ENCODE data around the gene AGBL4. TPM values are rescaled to one million over a fixed set of nuclear protein-coding genes. Genes with fewer than 3 reads are reported as not detected.

AGBL4 gene
- total and polyA plus RNA-seq, 9 of the 15 experiments (the other 6 are each of a cell fraction or from before 2014, with no cell fraction given): 0.11 TPM; not detected in 7

GRCh38 chr1:48543854-48544253, 1479.9 kb downstream of the AGBL4 start (continued):
- TF ChIP-seq RBM39 (optimal IDR thresholded peaks at IDR 0.05; ENCODE audit: low read depth, low read length) (no peak), ZNF347 (CRISPR knock-in tag; IDR thresholded peaks at IDR 0.05; ENCODE audit: low read depth) (no peak), ZNF830 (CRISPR knock-in tag; IDR thresholded peaks at IDR 0.05) (no peak), CBFA2T2 (conservative IDR thresholded peaks at IDR 0.05) (no peak), HMG20B (CRISPR knock-in tag; IDR thresholded peaks at IDR 0.05) (no peak), ZBTB7A (IDR thresholded peaks at IDR 0.05; ENCODE audit: borderline replicate concordance, control insufficient read depth, low read depth, low read length) (no peak)

- Histone ChIP-seq H3K27me3 (ENCODE audit: control insufficient read depth in 2 of 2, insufficient read depth in 2 of 2, low read length in 2 of 2) (no peaks in the 10 kb centered on the region), H3K9ac (ENCODE audit: insufficient read depth in 1 of 2, low read depth in 2 of 2, low read length in 2 of 2) (no peak overlapping the region), H3K4me2 (ENCODE audit: insufficient read depth, low read length) (no peak overlapping the region), H3K4me3 (no peak overlapping the region), H3K36me3 (ENCODE audit: control insufficient read depth, insufficient read depth, low read length) (no peaks in the 10 kb centered on the region), H3K9me1 (ENCODE audit: control insufficient read depth, insufficient read depth, low read length) (no peaks in the 10 kb centered on the region), H3K9me3 (replicated peaks; ENCODE audit: control insufficient read depth, insufficient read depth, low read depth, low read length) (no peaks in the 10 kb centered on the region), H2AFZ (ENCODE audit: low read depth, low read length) (no peak overlapping the region), H3K79me2 (ENCODE audit: control insufficient read depth, insufficient read depth, low read length) (no peaks in the 10 kb centered on the region), H3K4me1 (replicated peaks in 1 of 2; ENCODE audit: control insufficient read depth in 2 of 2, insufficient read depth in 2 of 2, low read length in 2 of 2) (no peaks in the 10 kb centered on the region), H3K27ac (ENCODE audit: extremely low read depth, low read depth, low read length) (no peak overlapping the region), H4K20me1 (replicated peaks; ENCODE audit: control insufficient read depth, insufficient read depth, low read length) (no peaks in the 10 kb centered on the region)
- CTCF ChIA-PET (ENCODE audit: low intra/inter-chr PET ratio): no interaction called here
- in situ Hi-C loops (cut with MboI): no loop called here
- intact Hi-C loops (cut with micrococcal nuclease): no loop called here
- TF ChIP-seq ZNF184 (CRISPR knock-in tag; IDR thresholded peaks at IDR 0.05) (no peak), HIVEP1 (CRISPR knock-in tag; IDR thresholded peaks at IDR 0.05) (no peak), ARID4B (CRISPR knock-in tag; IDR thresholded peaks at IDR 0.05) (no peak)
- POLR2A ChIA-PET: no interaction called here
- BruUV-seq (replicated peaks): no TSS peak
- no peak for FAIRE-seq
- no peak for ATAC-seq
- no peak for DNase-seq (ENCODE audit: extremely low read depth in 1 of 4, low spot score in 3 of 4)
- WGBS (ENCODE audit: insufficient coverage, low coverage, missing lambda C conversion rate): 3% methylated on average over 3 of the region's 3 CpGs
Measured at GRCh38 chr1:48540587-48540986, 1483.2 kb downstream of the AGBL4 start.
